ENCODE measurements around the gene REM2.

- no peak for TF ChIP-seq EZH2 (IDR thresholded peaks at IDR 0.05)
- no peak for TF ChIP-seq POLR2AphosphoS5 (IDR thresholded peaks at IDR 0.05; ENCODE audit: borderline replicate concordance, low read depth, low read length)
These were observed 5.6 kb downstream of the REM2 start for GRCh38 chr14:22888662-22889061.

Measured in SK-N-MC (cell line).